ENCODE data around the gene UVRAG.
"Not testable (repeated sequence)": the region's sequence is repeated elsewhere in the genome, so short reads cannot be mapped to it uniquely, and the experiment has no call there.

The UVRAG gene

GRCh38 chr11:75924966-75925784, 110.2 kb downstream of the UVRAG start:
- no peak for DNase-seq (ENCODE audit: low spot score)

GRCh38 chr11:75925785-75926164, 110.8 kb downstream of the UVRAG start:
- DNase-seq (ENCODE audit: low spot score), result no peak

- DNase-seq (ENCODE audit: low spot score), result no peak
These were observed 114.7 kb downstream of the UVRAG start for GRCh38 chr11:75929706-75930105.

- no peak for DNase-seq (ENCODE audit: low spot score)
These were observed 115.5 kb downstream of the UVRAG start for GRCh38 chr11:75930534-75930933.

- DNase-seq (ENCODE audit: low spot score), result no peak
These were observed 116.1 kb downstream of the UVRAG start for GRCh38 chr11:75931124-75931523.

- not testable (repeated sequence) for DNase-seq (ENCODE audit: low spot score)
These were observed 118.7 kb downstream of the UVRAG start for GRCh38 chr11:75933736-75934135.

GRCh38 chr11:75934851-75935250, 119.8 kb downstream of the UVRAG start:
- no peak for DNase-seq (ENCODE audit: low spot score)

- DNase-seq (ENCODE audit: low spot score), result no peak
These were observed 123.5 kb downstream of the UVRAG start for GRCh38 chr11:75938543-75938942.

- DNase-seq (ENCODE audit: low spot score), result no peak
These were observed 124.5 kb downstream of the UVRAG start for GRCh38 chr11:75939516-75939915.

- no peak for DNase-seq (ENCODE audit: low spot score)
These were observed 125.0 kb downstream of the UVRAG start for GRCh38 chr11:75939992-75940391.

GRCh38 chr11:75940911-75941310, 125.9 kb downstream of the UVRAG start:
- DNase-seq (ENCODE audit: low spot score), result no peak

- no peak for DNase-seq (ENCODE audit: low spot score)
These were observed 129.5 kb downstream of the UVRAG start for GRCh38 chr11:75944515-75944914.

- no peak for DNase-seq (ENCODE audit: low spot score)
These were observed 130.4 kb downstream of the UVRAG start for GRCh38 chr11:75945446-75945845.

- no peak for DNase-seq (ENCODE audit: low spot score)
These were observed 130.9 kb downstream of the UVRAG start for GRCh38 chr11:75945947-75946346.

GRCh38 chr11:75946531-75947530, 131.8 kb downstream of the UVRAG start:
- no peak for DNase-seq (ENCODE audit: low spot score)

- no peak for DNase-seq (ENCODE audit: low spot score)
These were observed 134.1 kb downstream of the UVRAG start for GRCh38 chr11:75949023-75949672.

GRCh38 chr11:75950141-75950540, 135.1 kb downstream of the UVRAG start:
- no peak for DNase-seq (ENCODE audit: low spot score)

- no peak for DNase-seq (ENCODE audit: low spot score)
These were observed 139.0 kb downstream of the UVRAG start for GRCh38 chr11:75954039-75954438.

GRCh38 chr11:75955443-75955842, 140.4 kb downstream of the UVRAG start:
- DNase-seq (ENCODE audit: low spot score), result no peak

GRCh38 chr11:75959540-75959939, 144.5 kb downstream of the UVRAG start:
- DNase-seq (ENCODE audit: low spot score), result no peak

GRCh38 chr11:75964071-75964470, 149.1 kb downstream of the UVRAG start:
- no peak for DNase-seq (ENCODE audit: low spot score)

GRCh38 chr11:75966537-75967287, 151.7 kb downstream of the UVRAG start:
- no peak for DNase-seq (ENCODE audit: low spot score)
